Suprapubic skin (tissue), 4 donors: Measurements from ENCODE around the gene LARGE1. TPM values are rescaled to one million over a fixed set of nuclear protein-coding genes. Genes with fewer than 3 reads are reported as not detected.

ENCODE experiments used
- DNase-seq, 2 donors: peaks; one replicate each; pipeline ENCODE4 v3.0.0-alpha.2; 2019; ENCODE audit warnings: low spot score in 2 of 2
- H3K27ac ChIP-seq: fragments of 200-600 bp; sonication (generic); one replicate; pipeline ENCODE4 v1.5.1; 2019
- H3K27me3 ChIP-seq: fragments of 200-600 bp; sonication (generic); one replicate; pipeline ENCODE4 v1.5.1; 2019
- H3K36me3 ChIP-seq: fragments of 200-600 bp; sonication (generic); one replicate; pipeline ENCODE4 v1.5.1; 2019
- H3K4me1 ChIP-seq: fragments of 200-600 bp; sonication (generic); one replicate; pipeline ENCODE4 v1.5.1; 2019
- H3K4me3 ChIP-seq: fragments of 200-600 bp; sonication (generic); one replicate; pipeline ENCODE4 v1.5.1; 2019; ENCODE audit warnings: mild to moderate bottlenecking
- H3K9me3 ChIP-seq: fragments of 200-600 bp; sonication (generic); one replicate; pipeline ENCODE4 v1.5.1; 2019
- CTCF ChIP-seq, 2 donors: fragments of 200-600 bp in 1 of 2; fragments of 450-650 bp in 1 of 2; sonication (generic) in 1 of 2; IDR thresholded peaks; one replicate each; pipeline ENCODE4 v1.5.1; 2016 to 2019; ENCODE audit warnings: antibody characterized with exemption in 2 of 2, mild to moderate bottlenecking in 1 of 2, moderate library complexity in 1 of 2
- EP300 ChIP-seq: sonication (generic); formaldehyde crosslinking; IDR thresholded peaks from one replicate; pipeline ENCODE4 v1.6.1; 2017; ENCODE audit warnings: antibody characterized with exemption
- POLR2A ChIP-seq, 2 donors: fragments of 450-650 bp; IDR thresholded peaks; one replicate each; pipeline ENCODE4 v1.6.1; 2017; ENCODE audit warnings: antibody characterized with exemption in 2 of 2, mild to moderate bottlenecking in 2 of 2, moderate library complexity in 2 of 2
- POLR2AphosphoS5 ChIP-seq, 3 donors: sonication (generic); formaldehyde crosslinking; IDR thresholded peaks; one replicate each; pipeline ENCODE4 v1.6.1; 2017; ENCODE audit warnings: antibody characterized with exemption in 3 of 3
- WGBS: methylation state at CpG from one replicate; pipeline ENCODE4 v1.1.5; 2018; 5-methylcytosine and 5-hydroxymethylcytosine counted together
- total RNA-seq, 4 donors: library from RNA; depleted of rRNA; stranded (reverse); fragments of >200 nt; gene quantifications; one replicate each; pipeline ENCODE4 v1.1.0, GENCODE V29; 2016

The LARGE1 gene
- total RNA-seq, 4 donors from 2014 or later = 12.1 to 41.6 (median 21.1) TPM

- no peaks in the 10 kb centered on the region for H3K27me3 ChIP-seq
- DNase-seq = no peak
- H3K36me3 ChIP-seq = peaks cover under 1% of the 10 kb centered on the region
- no peak for TF ChIP-seq POLR2AphosphoS5 (IDR thresholded peaks at IDR 0.05)
- TF ChIP-seq CTCF (IDR thresholded peaks at IDR 0.05) = no peak
- TF ChIP-seq POLR2A (IDR thresholded peaks at IDR 0.05) = no peak
- TF ChIP-seq EP300 = no peak
- H3K4me3 ChIP-seq = no peak overlapping the region
- no peaks in the 10 kb centered on the region for H3K4me1 ChIP-seq
- no peaks in the 10 kb centered on the region for H3K9me3 ChIP-seq
- H3K27ac ChIP-seq = no peak overlapping the region
- WGBS = 98% methylated on average over 3 of the region's 3 CpGs
Observed at GRCh38 chr22:33321466-33321865, 598.8 kb downstream of the LARGE1 start.

- H3K36me3 ChIP-seq = peaks cover 31% of the 10 kb centered on the region
- no peaks in the 10 kb centered on the region for H3K4me1 ChIP-seq
- no peak overlapping the region for H3K27ac ChIP-seq
- no peak for TF ChIP-seq POLR2AphosphoS5 (IDR thresholded peaks at IDR 0.05)
- TF ChIP-seq EP300 = no peak
- no peak for TF ChIP-seq POLR2A (IDR thresholded peaks at IDR 0.05)
- no peak for TF ChIP-seq CTCF (IDR thresholded peaks at IDR 0.05)
- H3K4me3 ChIP-seq = no peak overlapping the region
- no peak for DNase-seq
- no peaks in the 10 kb centered on the region for H3K9me3 ChIP-seq
- WGBS = 96% methylated on average over 15 of the region's 15 CpGs
- no peaks in the 10 kb centered on the region for H3K27me3 ChIP-seq
Observed at GRCh38 chr22:33315954-33316353, 604.3 kb downstream of the LARGE1 start.

- H3K27ac ChIP-seq = no peak overlapping the region
- peaks cover 31% of the 10 kb centered on the region for H3K36me3 ChIP-seq
- no peak overlapping the region for H3K4me3 ChIP-seq
- no peak for TF ChIP-seq CTCF (IDR thresholded peaks at IDR 0.05)
- no peak for TF ChIP-seq POLR2A (IDR thresholded peaks at IDR 0.05)
- TF ChIP-seq POLR2AphosphoS5 (IDR thresholded peaks at IDR 0.05) = no peak
- TF ChIP-seq EP300 = no peak
- H3K9me3 ChIP-seq = no peaks in the 10 kb centered on the region
- H3K4me1 ChIP-seq = no peaks in the 10 kb centered on the region
- DNase-seq = no peak
- H3K27me3 ChIP-seq = no peaks in the 10 kb centered on the region
- 89% methylated on average over 11 of the region's 11 CpGs for WGBS
Observed at GRCh38 chr22:33315117-33315516, 605.2 kb downstream of the LARGE1 start.

- Histone ChIP-seq H3K4me1 (no peaks in the 10 kb centered on the region), H3K27ac (no peak overlapping the region), H3K27me3 (no peaks in the 10 kb centered on the region), H3K9me3 (no peaks in the 10 kb centered on the region), H3K4me3 (no peak overlapping the region), H3K36me3 (peaks cover 31% of the 10 kb centered on the region)
- no peak for DNase-seq
- no peak for TF ChIP-seq POLR2A (IDR thresholded peaks at IDR 0.05)
- no peak for TF ChIP-seq POLR2AphosphoS5 (IDR thresholded peaks at IDR 0.05)
- TF ChIP-seq CTCF (IDR thresholded peaks at IDR 0.05) = no peak
- TF ChIP-seq EP300 = no peak
- 83% methylated on average over 5 of the region's 5 CpGs for WGBS
Observed at GRCh38 chr22:33314316-33314715, 606.0 kb downstream of the LARGE1 start.

- no peak overlapping the region for H3K27ac ChIP-seq
- H3K9me3 ChIP-seq = no peaks in the 10 kb centered on the region
- no peak for DNase-seq
- no peak overlapping the region for H3K4me3 ChIP-seq
- H3K36me3 ChIP-seq = peaks cover 6% of the 10 kb centered on the region
- peaks cover 4% of the 10 kb centered on the region for H3K4me1 ChIP-seq
- 62% methylated on average over 9 of the region's 9 CpGs for WGBS
- H3K27me3 ChIP-seq = no peaks in the 10 kb centered on the region
- no peak for TF ChIP-seq POLR2AphosphoS5 (IDR thresholded peaks at IDR 0.05)
- TF ChIP-seq EP300 = no peak
- no peak for TF ChIP-seq POLR2A (IDR thresholded peaks at IDR 0.05)
- TF ChIP-seq CTCF (IDR thresholded peaks at IDR 0.05) = no peak
Observed at GRCh38 chr22:33303099-33303498, 617.2 kb downstream of the LARGE1 start.
